H9 (cell line): ENCODE data around the gene STIL. TPM values are rescaled to one million over a fixed set of nuclear protein-coding genes. Genes with fewer than 3 reads are reported as not detected.

Experiments used
- DNase-seq: peaks from one replicate; pipeline ENCODE4 v3.0.0-alpha.2; 2017
- H2AFZ ChIP-seq: one replicate; pipeline ENCODE4 v1.6.1; 2013; ENCODE audit warnings: mild to moderate bottlenecking, low read length, control low read depth, moderate library complexity
- H2AK5ac ChIP-seq: 2 replicates; pipeline ENCODE4 v1.6.1; 2013; ENCODE audit warnings: low read length, control low read depth, mixed read lengths; ENCODE audit not compliant: insufficient read length
- H2BK120ac ChIP-seq: one replicate; pipeline ENCODE4 v1.6.1; 2013; ENCODE audit warnings: low read depth, mild to moderate bottlenecking, low read length, control low read depth, inconsistent platforms; ENCODE audit not compliant: poor library complexity, severe bottlenecking
- H2BK12ac ChIP-seq: 2 replicates; pipeline ENCODE4 v1.6.1; 2013; ENCODE audit warnings: low read length, control low read depth, mixed read lengths, low read depth; ENCODE audit not compliant: insufficient read length
- H2BK15ac ChIP-seq: 2 replicates; pipeline ENCODE4 v1.6.1; 2013; ENCODE audit warnings: low read depth, low read length, control low read depth
- H2BK20ac ChIP-seq: one replicate; pipeline ENCODE4 v1.6.1; 2013; ENCODE audit warnings: low read depth, mild to moderate bottlenecking, low read length, control low read depth, inconsistent platforms; ENCODE audit not compliant: poor library complexity, severe bottlenecking
- H2BK5ac ChIP-seq: 2 replicates; pipeline ENCODE4 v1.6.1; 2013; ENCODE audit warnings: low read length, control low read depth, mixed read lengths; ENCODE audit not compliant: insufficient read length
- H3K14ac ChIP-seq: 2 replicates; pipeline ENCODE4 v1.6.1; 2013; ENCODE audit warnings: low read length, control low read depth; ENCODE audit not compliant: insufficient read depth
- H3K18ac ChIP-seq: 2 replicates; pipeline ENCODE4 v1.6.1; 2013; ENCODE audit warnings: low read depth, mild to moderate bottlenecking, mixed read lengths, low read length, control low read depth; ENCODE audit not compliant: insufficient read length
- H3K23ac ChIP-seq: 2 replicates; pipeline ENCODE4 v1.6.1; 2013; ENCODE audit warnings: low read length, control low read depth, mixed read lengths, low read depth; ENCODE audit not compliant: insufficient read length
- H3K23me2 ChIP-seq: 2 replicates; pipeline ENCODE4 v1.6.1; 2013; ENCODE audit warnings: low read depth, mild to moderate bottlenecking, mixed read lengths, low read length, control low read depth; ENCODE audit not compliant: insufficient read length, poor library complexity, severe bottlenecking
- H3K27ac ChIP-seq: 2 replicates; pipeline ENCODE4 v1.5.1; 2013; ENCODE audit warnings: low read length, control low read depth, mixed read lengths, low read depth; ENCODE audit not compliant: insufficient read length
- H3K27me3 ChIP-seq: 2 replicates; pipeline ENCODE4 v1.6.1; 2013; ENCODE audit warnings: low read length, control low read depth, inconsistent platforms; ENCODE audit not compliant: insufficient read depth
- H3K4ac ChIP-seq: 2 replicates; pipeline ENCODE4 v1.6.1; 2013; ENCODE audit warnings: low read depth, mild to moderate bottlenecking, control low read depth, inconsistent platforms, low read length, moderate library complexity
- H3K4me1 ChIP-seq: 2 replicates; pipeline ENCODE4 v1.6.1; 2013; ENCODE audit warnings: low read length, control low read depth, inconsistent platforms; ENCODE audit not compliant: insufficient read depth
- H3K4me2 ChIP-seq: 2 replicates; pipeline ENCODE4 v1.6.1; 2013; ENCODE audit warnings: low read length, control low read depth, mixed read lengths; ENCODE audit not compliant: insufficient read length, insufficient read depth
- H3K56ac ChIP-seq: 2 replicates; pipeline ENCODE4 v1.6.1; 2013; ENCODE audit warnings: low read depth, mild to moderate bottlenecking, mixed read lengths, low read length, control low read depth; ENCODE audit not compliant: insufficient read length
- H3K79me1 ChIP-seq: 2 replicates; pipeline ENCODE4 v1.6.1; 2013; ENCODE audit warnings: low read depth, mild to moderate bottlenecking, moderate library complexity, low read length, control low read depth, inconsistent platforms; ENCODE audit not compliant: insufficient read depth, poor library complexity, severe bottlenecking
- H3K79me2 ChIP-seq: 2 replicates; pipeline ENCODE4 v1.6.1; 2013; ENCODE audit warnings: low read length, control low read depth, inconsistent platforms; ENCODE audit not compliant: insufficient read depth
- H3K9ac ChIP-seq: 2 replicates; pipeline ENCODE4 v1.6.1; 2013; ENCODE audit warnings: low read length, control low read depth, mixed read lengths; ENCODE audit not compliant: insufficient read length; ENCODE audit errors: extremely low read depth
- H3K9me3 ChIP-seq: one replicate; pipeline ENCODE4 v1.6.1; 2013; ENCODE audit warnings: low read depth, low read length, inconsistent platforms; ENCODE audit not compliant: control insufficient read depth
- H3T11ph ChIP-seq: one replicate; pipeline ENCODE4 v1.6.1; 2013; ENCODE audit warnings: mild to moderate bottlenecking, low read length, control low read depth, inconsistent platforms
- H4K20me1 ChIP-seq: one replicate; pipeline ENCODE4 v1.6.1; 2013; ENCODE audit not compliant: control insufficient read depth, insufficient read length, insufficient read depth
- H4K5ac ChIP-seq: 2 replicates; pipeline ENCODE4 v1.6.1; 2013; ENCODE audit warnings: low read depth, mild to moderate bottlenecking, mixed read lengths, low read length, control low read depth; ENCODE audit not compliant: insufficient read length
- H4K8ac ChIP-seq: replicated peaks from 2 replicates; pipeline ENCODE4 v1.6.1; 2013; ENCODE audit warnings: low read length, control low read depth, mixed read lengths, low read depth; ENCODE audit not compliant: insufficient read length
- H4K91ac ChIP-seq: 2 replicates; pipeline ENCODE4 v1.6.1; 2013; ENCODE audit warnings: low read depth, mild to moderate bottlenecking, moderate library complexity, mixed read lengths, low read length, control low read depth; ENCODE audit not compliant: insufficient read length
- H3K27ac Mint-ChIP-seq, 3 experiments: 2 replicates in 2 of 3; 3 replicates in 1 of 3; pipeline ENCODE4 v1.8.0; 2020 to 2021; ENCODE audit warnings: mixed read lengths in 3 of 3, mild to moderate bottlenecking in 1 of 3, moderate library complexity in 1 of 3
- H3K27me3 Mint-ChIP-seq: 2 replicates; pipeline ENCODE4 v1.8.0; 2021; ENCODE audit warnings: low read depth, mild to moderate bottlenecking, moderate library complexity, mixed read lengths
- H3K36me3 Mint-ChIP-seq, 3 experiments: 2 replicates in 2 of 3; 3 replicates in 1 of 3; pipeline ENCODE4 v1.8.0; 2020 to 2021; ENCODE audit warnings: low read depth in 3 of 3, mixed read lengths in 3 of 3; ENCODE audit not compliant: insufficient read depth in 1 of 3
- H3K4me1 Mint-ChIP-seq, 2 experiments: 2 replicates each; pipeline ENCODE4 v1.8.0; 2020; ENCODE audit warnings: mixed read lengths in 2 of 2
- H3K4me3 Mint-ChIP-seq, 2 experiments: 2 replicates in 1 of 2; 3 replicates in 1 of 2; pipeline ENCODE4 v1.8.0; 2020 to 2021; ENCODE audit warnings: mild to moderate bottlenecking in 2 of 2, mixed read lengths in 2 of 2, moderate library complexity in 1 of 2
- H3K9me3 Mint-ChIP-seq, 2 experiments: 2 replicates in 1 of 2; 3 replicates in 1 of 2; pipeline ENCODE4 v1.8.0; 2020; ENCODE audit warnings: mild to moderate bottlenecking in 2 of 2, mixed read lengths in 2 of 2, moderate library complexity in 1 of 2
- CTCF ChIP-seq: fragments of 200-600 bp; sonication (generic); conservative IDR thresholded peaks from 3 replicates; pipeline ENCODE4 v1.8.0; 2021; ENCODE audit warnings: antibody characterized with exemption, mild to moderate bottlenecking
- WGBS: extraction: QIAGEN DNeasy Blood & Tissue Kit; methylation state at CpG from one replicate; pipeline ENCODE4 v1.1.7; 2013; ENCODE audit warnings: missing lambda C conversion rate, low lambda C conversion rate, mixed read lengths; ENCODE audit not compliant: insufficient read length; ENCODE audit errors: extremely low coverage; 5-methylcytosine and 5-hydroxymethylcytosine counted together
- total RNA-seq: library from RNA; stranded (reverse); gene quantifications from 2 replicates; pipeline ENCODE4 v1.2.1, GENCODE V29; 2021

Gene STIL
- total RNA-seq, 1 experiment from 2014 or later = 26.6 TPM

- H3K79me1 ChIP-seq = peaks cover 6% of the 10 kb centered on the region
- Mint-ChIP-seq H3K4me1 (no peaks in the 10 kb centered on the region), H3K36me3 (no peaks in the 10 kb centered on the region), H3K4me3 (no peak overlapping the region), H3K27me3 (no peaks in the 10 kb centered on the region), H3K27ac (no peak overlapping the region), H3K9me3 (no peaks in the 10 kb centered on the region)
- H3K79me2 ChIP-seq = no peaks in the 10 kb centered on the region
- H4K5ac ChIP-seq = no peak overlapping the region
- no peak for TF ChIP-seq CTCF
- H3K9me3 ChIP-seq = no peaks in the 10 kb centered on the region
- no peak overlapping the region for H3T11ph ChIP-seq
- no peak for DNase-seq
- H2BK120ac ChIP-seq = no peak overlapping the region
- H3K4ac ChIP-seq = no peak overlapping the region
- H2AFZ ChIP-seq = no peak overlapping the region
- H3K23me2 ChIP-seq = no peaks in the 10 kb centered on the region
- no peaks in the 10 kb centered on the region for H3K4me1 ChIP-seq
- H3K27me3 ChIP-seq = no peaks in the 10 kb centered on the region
- no peak overlapping the region for H3K23ac ChIP-seq
- H3K18ac ChIP-seq = no peak overlapping the region
- no peak overlapping the region for H2BK5ac ChIP-seq
- H4K91ac ChIP-seq = no peak overlapping the region
- H3K56ac ChIP-seq = no peak overlapping the region
- WGBS = no CpG with 5 or more reads among the region's 1 CpG
- H3K27ac ChIP-seq = no peak overlapping the region
- H4K20me1 ChIP-seq = no peaks in the 10 kb centered on the region
- no peak overlapping the region for H2BK20ac ChIP-seq
- H3K4me2 ChIP-seq = no peak overlapping the region
- H2BK12ac ChIP-seq = no peak overlapping the region
- no peak overlapping the region for H4K8ac ChIP-seq
- no peak overlapping the region for H2AK5ac ChIP-seq
- H3K9ac ChIP-seq = no peak overlapping the region
- no peak overlapping the region for H3K14ac ChIP-seq
- no peak overlapping the region for H2BK15ac ChIP-seq
Measured at GRCh38 chr1:47362828-47363227, 48.9 kb upstream of the STIL start.
